ENCODE data around the gene STAT3. TPM values are rescaled to one million over a fixed set of nuclear protein-coding genes. Genes with fewer than 3 reads are reported as not detected.
A peak's percentile ranks its signal among the peaks of the same experiment; 100 is the strongest.

Gene STAT3
- total RNA-seq, 4 donors from 2014 or later = 178 to 219 (median 191) TPM

GRCh38 chr17:42410319-42410685 is 22.1 kb upstream of the STAT3 start:
- H3K36me3 ChIP-seq = no peaks in the 10 kb centered on the region
- H3K4me3 ChIP-seq = no peak overlapping the region
- H3K9me3 ChIP-seq = no peaks in the 10 kb centered on the region
- no peak for DNase-seq
- peaks cover 0 to 45% (median 5%) of the 10 kb centered on the region in 4 donors for H3K4me1 ChIP-seq
- TF ChIP-seq, protein P1, sequence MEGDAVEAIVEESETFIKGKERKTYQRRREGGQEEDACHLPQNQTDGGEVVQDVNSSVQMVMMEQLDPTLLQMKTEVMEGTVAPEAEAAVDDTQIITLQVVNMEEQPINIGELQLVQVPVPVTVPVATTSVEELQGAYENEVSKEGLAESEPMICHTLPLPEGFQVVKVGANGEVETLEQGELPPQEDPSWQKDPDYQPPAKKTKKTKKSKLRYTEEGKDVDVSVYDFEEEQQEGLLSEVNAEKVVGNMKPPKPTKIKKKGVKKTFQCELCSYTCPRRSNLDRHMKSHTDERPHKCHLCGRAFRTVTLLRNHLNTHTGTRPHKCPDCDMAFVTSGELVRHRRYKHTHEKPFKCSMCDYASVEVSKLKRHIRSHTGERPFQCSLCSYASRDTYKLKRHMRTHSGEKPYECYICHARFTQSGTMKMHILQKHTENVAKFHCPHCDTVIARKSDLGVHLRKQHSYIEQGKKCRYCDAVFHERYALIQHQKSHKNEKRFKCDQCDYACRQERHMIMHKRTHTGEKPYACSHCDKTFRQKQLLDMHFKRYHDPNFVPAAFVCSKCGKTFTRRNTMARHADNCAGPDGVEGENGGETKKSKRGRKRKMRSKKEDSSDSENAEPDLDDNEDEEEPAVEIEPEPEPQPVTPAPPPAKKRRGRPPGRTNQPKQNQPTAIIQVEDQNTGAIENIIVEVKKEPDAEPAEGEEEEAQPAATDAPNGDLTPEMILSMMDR (IDR thresholded peaks at IDR 0.05) = no peak
- no peak for TF ChIP-seq POLR2A (IDR thresholded peaks at IDR 0.05)
- H3K27ac ChIP-seq = peak overlapping the region; percentile 18 to 71 (median 31)
- no peaks in the 10 kb centered on the region for H3K27me3 ChIP-seq

- peaks cover 0 to 45% (median 3%) of the 10 kb centered on the region in 4 donors for H3K4me1 ChIP-seq
- no peak overlapping the region for H3K4me3 ChIP-seq
- H3K27ac ChIP-seq = peak overlapping the region; percentile 18 to 71 (median 31)
- TF ChIP-seq POLR2A (IDR thresholded peaks at IDR 0.05) = no peak
- TF ChIP-seq, protein P1 (IDR thresholded peaks at IDR 0.05) = no peak
- peak in 1 of 3 donors; percentile 66 for DNase-seq
- peaks cover 0 to 2% (median 0%) of the 10 kb centered on the region in 3 donors for H3K36me3 ChIP-seq
- no peaks in the 10 kb centered on the region for H3K27me3 ChIP-seq
- no peaks in the 10 kb centered on the region for H3K9me3 ChIP-seq
These were observed 21.5 kb upstream of the STAT3 start for GRCh38 chr17:42409523-42410318.

- TF ChIP-seq, protein P1 (IDR thresholded peaks at IDR 0.05) = no peak
- no peak for TF ChIP-seq POLR2A (IDR thresholded peaks at IDR 0.05)
- Histone ChIP-seq H3K4me1 (peaks cover 0 to 51% (median 3%) of the 10 kb centered on the region in 4 donors), H3K27me3 (no peaks in the 10 kb centered on the region), H3K27ac (peak overlapping the region in 2 of 4 donors; percentile 5 to 71), H3K4me3 (no peak overlapping the region), H3K36me3 (peaks cover 0 to 9% (median 0%) of the 10 kb centered on the region in 3 donors), H3K9me3 (no peaks in the 10 kb centered on the region)
- no peak for DNase-seq
These were observed 19.8 kb upstream of the STAT3 start for GRCh38 chr17:42408061-42408460.

GRCh38 chr17:42407289-42407836 is 19.1 kb upstream of the STAT3 start:
- peak; percentile 73 to 91 (median 74) for DNase-seq
- TF ChIP-seq, protein P1 (IDR thresholded peaks at IDR 0.05) = no peak
- no peak for TF ChIP-seq POLR2A (IDR thresholded peaks at IDR 0.05)
- peak overlapping the region; percentile 25 to 71 (median 44) for H3K27ac ChIP-seq
- H3K4me3 ChIP-seq = no peak overlapping the region
- H3K9me3 ChIP-seq = no peaks in the 10 kb centered on the region
- peaks cover 0 to 58% (median 3%) of the 10 kb centered on the region in 4 donors for H3K4me1 ChIP-seq
- H3K27me3 ChIP-seq = no peaks in the 10 kb centered on the region
- peaks cover 0 to 9% (median 0%) of the 10 kb centered on the region in 3 donors for H3K36me3 ChIP-seq

GRCh38 chr17:42406615-42407288 is 18.5 kb upstream of the STAT3 start:
- no peak overlapping the region for H3K4me3 ChIP-seq
- H3K27ac ChIP-seq = peak overlapping the region; percentile 25 to 71 (median 44)
- TF ChIP-seq, protein P1 (IDR thresholded peaks at IDR 0.05) = no peak
- peaks cover 0 to 9% (median 0%) of the 10 kb centered on the region in 3 donors for H3K36me3 ChIP-seq
- DNase-seq = no peak
- H3K4me1 ChIP-seq = peaks cover 0 to 55% (median 3%) of the 10 kb centered on the region in 4 donors
- H3K9me3 ChIP-seq = no peaks in the 10 kb centered on the region
- no peaks in the 10 kb centered on the region for H3K27me3 ChIP-seq
